PC-3 (cell line): Measurements from ENCODE around the gene SMARCA4. TPM values are rescaled to one million over a fixed set of nuclear protein-coding genes. Genes with fewer than 3 reads are reported as not detected.

Experiments
- ATAC-seq: fragments of 200-7000 bp; cut with Tn5 transposase; 2 replicates; pipeline ENCODE4 v1.9.1; 2020; ENCODE audit warnings: mild to moderate bottlenecking, moderate library complexity
- BruUV-seq: library from RNA; stranded (reverse); fragments of 400-500 nt; replicated peaks from 2 replicates; lab custom pipeline; 2021; lab: Mats Ljungman, UMichigan
- CTCF ChIA-PET: fragments of 300-600 bp; sonication (Branson Sonifier 250); formaldehyde crosslinking; loops from one replicate; lab custom pipeline; 2022; ENCODE audit warnings: antibody characterized with exemption; lab: Charles Lee
- POLR2A ChIA-PET: fragments of 300-600 bp; sonication (Branson Sonifier 250); formaldehyde crosslinking; loops from one replicate; lab custom pipeline; 2022; ENCODE audit warnings: antibody characterized with exemption; ENCODE audit not compliant: unreplicated experiment; lab: Charles Lee
- DNase-seq: peaks from one replicate; pipeline ENCODE4 v3.0.0-alpha.2; 2015
- H2AFZ ChIP-seq: fragments of 300-600 bp; sonication (generic); 2 replicates; pipeline ENCODE4 v1.6.0; 2016; ENCODE audit warnings: antibody characterized with exemption, low read length
- H3F3A ChIP-seq: fragments of 300-600 bp; sonication (generic); one replicate; pipeline ENCODE4 v1.6.0; 2017; ENCODE audit warnings: antibody characterized with exemption, low read length, control low read depth, mild to moderate bottlenecking; ENCODE audit not compliant: unreplicated experiment
- H3K27ac ChIP-seq: fragments of 300-600 bp; sonication (generic); 2 replicates; pipeline ENCODE4 v1.5.1; 2016; ENCODE audit warnings: mild to moderate bottlenecking, low read length
- H3K27me3 ChIP-seq: fragments of 300-600 bp; sonication (generic); 2 replicates; pipeline ENCODE4 v1.6.1; 2016; ENCODE audit warnings: low read length, mixed read lengths
- H3K36me3 ChIP-seq: fragments of 300-600 bp; sonication (generic); 2 replicates; pipeline ENCODE4 v1.6.1; 2016; ENCODE audit warnings: low read depth, mixed run types, low read length, mixed read lengths
- H3K4me1 ChIP-seq: fragments of 300-600 bp; sonication (generic); 2 replicates; pipeline ENCODE4 v1.5.1; 2016; ENCODE audit warnings: low read length; ENCODE audit not compliant: insufficient read depth
- H3K4me2 ChIP-seq: fragments of 300-600 bp; sonication (generic); 2 replicates; pipeline ENCODE4 v1.6.0; 2016; ENCODE audit warnings: low read length
- H3K4me3 ChIP-seq: fragments of 300-600 bp; sonication (generic); 2 replicates; pipeline ENCODE4 v1.5.1; 2016; ENCODE audit warnings: mild to moderate bottlenecking, low read length, mixed read lengths
- H3K79me2 ChIP-seq: fragments of 300-600 bp; sonication (generic); 2 replicates; pipeline ENCODE4 v1.6.1; 2017; ENCODE audit warnings: low read length, mixed read lengths
- H3K9ac ChIP-seq: fragments of 300-600 bp; sonication (generic); 2 replicates; pipeline ENCODE4 v1.6.0; 2016; ENCODE audit warnings: mild to moderate bottlenecking, low read length
- H3K9me2 ChIP-seq: fragments of 300-600 bp; sonication (generic); replicated peaks from 2 replicates; pipeline ENCODE4 v1.6.1; 2016; ENCODE audit warnings: mixed run types, low read length, mixed read lengths
- H3K9me3 ChIP-seq: fragments of 300-600 bp; sonication (generic); 2 replicates; pipeline ENCODE4 v1.6.1; 2016; ENCODE audit warnings: low read length, mixed read lengths
- H4K20me1 ChIP-seq: fragments of 300-600 bp; sonication (generic); 2 replicates; pipeline ENCODE4 v1.6.1; 2016; ENCODE audit warnings: low read length, mixed read lengths
- CTCF ChIP-seq: fragments of 300-600 bp; sonication (generic); conservative IDR thresholded peaks from 2 replicates; pipeline ENCODE4 v1.5.1; 2017; ENCODE audit warnings: antibody characterized with exemption, low read depth, mild to moderate bottlenecking, low read length
- EZH2 ChIP-seq: fragments of 300-600 bp; sonication (generic); IDR thresholded peaks from one replicate; pipeline ENCODE4 v1.6.1; 2017; ENCODE audit warnings: antibody characterized with exemption, mild to moderate bottlenecking, low read length; ENCODE audit not compliant: unreplicated experiment
- EZH2phosphoT487 ChIP-seq: fragments of 300-600 bp; sonication (generic); IDR thresholded peaks from 2 replicates; pipeline ENCODE4 v1.6.1; 2018; ENCODE audit warnings: mild to moderate bottlenecking, antibody characterized with exemption, low read length, borderline replicate concordance
- intact Hi-C: fragments of 100-400 bp; cut with micrococcal nuclease; formaldehyde crosslinking; loops from 2 replicates; pipeline ENCODE4 v1.9.0; 2023
- total RNA-seq: library from RNA; depleted of rRNA; stranded (reverse); fragments of >200 nt; gene quantifications from 2 replicates; pipeline ENCODE4 v1.2.3, GENCODE V29; 2014

SMARCA4 gene
- total RNA-seq, 1 experiment from 2014 or later = 197 TPM

- no peak overlapping the region for H3K4me3 ChIP-seq
- H3K27me3 ChIP-seq = no peaks in the 10 kb centered on the region
- DNase-seq = no peak
- CTCF ChIA-PET = interaction anchor here (0.5 kb wide), 1 partner anchor 169 kb away, joined by 3 read pairs; no protein-coding TSS in a partner anchor
- no peak for TF ChIP-seq EZH2phosphoT487
- H3K9me3 ChIP-seq = no peaks in the 10 kb centered on the region
- ATAC-seq = no peak
- no peak overlapping the region for H2AFZ ChIP-seq
- H3K9me2 ChIP-seq = no peaks in the 10 kb centered on the region
- intact Hi-C loops = no loop called here
- H3K9ac ChIP-seq = no peak overlapping the region
- POLR2A ChIA-PET = no interaction called here
- no peaks in the 10 kb centered on the region for H4K20me1 ChIP-seq
- no peak overlapping the region for H3K4me2 ChIP-seq
- H3K4me1 ChIP-seq = no peaks in the 10 kb centered on the region
- H3K79me2 ChIP-seq = no peaks in the 10 kb centered on the region
- no peak overlapping the region for H3K27ac ChIP-seq
- BruUV-seq = no TSS peak
- peaks cover 78% of the 10 kb centered on the region for H3K36me3 ChIP-seq
- no peaks in the 10 kb centered on the region for H3F3A ChIP-seq
These were observed 62.2 kb downstream of the SMARCA4 start for GRCh38 chr19:11023016-11023415.

GRCh38 chr19:11023710-11024109, 62.9 kb downstream of the SMARCA4 start:
- CTCF ChIA-PET = no interaction called here
- no TSS peak for BruUV-seq
- DNase-seq = no peak

GRCh38 chr19:11024259-11024658, 63.4 kb downstream of the SMARCA4 start:
- Histone ChIP-seq H3K27ac (no peak overlapping the region), H3K4me1 (no peaks in the 10 kb centered on the region), H3K4me3 (no peak overlapping the region), H3K9me2 (no peaks in the 10 kb centered on the region), H4K20me1 (no peaks in the 10 kb centered on the region), H3K79me2 (no peaks in the 10 kb centered on the region), H3F3A (no peaks in the 10 kb centered on the region), H3K36me3 (peaks cover 78% of the 10 kb centered on the region), H3K27me3 (no peaks in the 10 kb centered on the region), H3K9ac (no peak overlapping the region), H2AFZ (no peak overlapping the region), H3K9me3 (no peaks in the 10 kb centered on the region), H3K4me2 (no peak overlapping the region)
- ChIA-PET POLR2A (no interaction called here), CTCF (interaction anchor here (1.0 kb wide), 1 partner anchor 12 kb away, joined by 3 read pairs; no protein-coding TSS in a partner anchor)
- TF ChIP-seq EZH2phosphoT487 (no peak), CTCF (no peak), EZH2 (no peak)
- no TSS peak for BruUV-seq
- intact Hi-C loops = no loop called here
- ATAC-seq (0 out of 2 replicates have a peak, but pooled peaks have one; percentile 22), DNase-seq (no peak)

More at GRCh38 chr19:11023710-11024109, 62.9 kb downstream of the SMARCA4 start:
- no peaks in the 10 kb centered on the region for H3K27me3 ChIP-seq
- no peaks in the 10 kb centered on the region for H3K9me3 ChIP-seq
- no peak for ATAC-seq
- no peaks in the 10 kb centered on the region for H3K9me2 ChIP-seq
- H3K4me3 ChIP-seq = no peak overlapping the region
- H4K20me1 ChIP-seq = no peaks in the 10 kb centered on the region
- H3K4me2 ChIP-seq = no peak overlapping the region
- intact Hi-C loops = no loop called here
- no peaks in the 10 kb centered on the region for H3F3A ChIP-seq
- TF ChIP-seq EZH2 (no peak), EZH2phosphoT487 (no peak), CTCF (no peak)
- no peak overlapping the region for H3K9ac ChIP-seq
- peaks cover 78% of the 10 kb centered on the region for H3K36me3 ChIP-seq
- no peak overlapping the region for H3K27ac ChIP-seq
- POLR2A ChIA-PET = no interaction called here
- no peaks in the 10 kb centered on the region for H3K4me1 ChIP-seq
- no peaks in the 10 kb centered on the region for H3K79me2 ChIP-seq
- no peak overlapping the region for H2AFZ ChIP-seq
